ENCODE data around the gene FURIN.
"Not testable (repeated sequence)": the region's sequence is repeated elsewhere in the genome, so short reads cannot be mapped to it uniquely, and the experiment has no call there.

Gene FURIN

GRCh38 chr15:90902840-90903732, 34.7 kb downstream of the FURIN start, which contains the start of gene MAN2A2:
MAN2A2 (plus strand) TSS chr15:90903302; CDS start chr15:90904208, 906 bp downstream.
- peak; percentile 69 for DNase-seq (ENCODE audit: low read depth)

- no peak for DNase-seq (ENCODE audit: low read depth)
These were observed 35.5 kb downstream of the FURIN start for GRCh38 chr15:90903733-90904536.

GRCh38 chr15:90904746-90905145, 36.4 kb downstream of the FURIN start:
- no peak for DNase-seq (ENCODE audit: low read depth)

- no peak for DNase-seq (ENCODE audit: low read depth)
These were observed 37.2 kb downstream of the FURIN start for GRCh38 chr15:90905306-90906180.

- no peak for DNase-seq (ENCODE audit: low read depth)
These were observed 37.9 kb downstream of the FURIN start for GRCh38 chr15:90906181-90906849.

- DNase-seq (ENCODE audit: low read depth): no peak
These were observed 38.8 kb downstream of the FURIN start for GRCh38 chr15:90907051-90907660.

- no peak for DNase-seq (ENCODE audit: low read depth)
These were observed 39.6 kb downstream of the FURIN start for GRCh38 chr15:90907838-90908507.

GRCh38 chr15:90909449-90909848, 41.1 kb downstream of the FURIN start:
- not testable (repeated sequence) for DNase-seq (ENCODE audit: low read depth)

GRCh38 chr15:90909976-90910375, 41.6 kb downstream of the FURIN start:
- no peak for DNase-seq (ENCODE audit: low read depth)

GRCh38 chr15:90910441-90911301, 42.3 kb downstream of the FURIN start:
- no peak for DNase-seq (ENCODE audit: low read depth)

- DNase-seq (ENCODE audit: low read depth): no peak
These were observed 42.9 kb downstream of the FURIN start for GRCh38 chr15:90911302-90911623.

- DNase-seq (ENCODE audit: low read depth): no peak
These were observed 43.8 kb downstream of the FURIN start for GRCh38 chr15:90911906-90912769.

- no peak for DNase-seq (ENCODE audit: low read depth)
These were observed 44.3 kb downstream of the FURIN start for GRCh38 chr15:90912770-90913075.

GRCh38 chr15:90913398-90913944, 45.1 kb downstream of the FURIN start:
- DNase-seq (ENCODE audit: low read depth): no peak

GRCh38 chr15:90914305-90915080, 46.1 kb downstream of the FURIN start:
- DNase-seq (ENCODE audit: low read depth): no peak

- DNase-seq (ENCODE audit: low read depth): no peak
These were observed 46.9 kb downstream of the FURIN start for GRCh38 chr15:90915216-90915807.

- DNase-seq (ENCODE audit: low read depth): no peak
These were observed 47.5 kb downstream of the FURIN start for GRCh38 chr15:90915808-90916440.

Measured in stimulated activated CD8-positive, alpha-beta memory T cell treated with anti-CD3 and anti-CD28 coated beads, Interleukin-12 subunit alpha, Interleukin-12 subunit beta, amount 100 ng/mL, for 4 hours (primary cell).